ENCODE results near the gene INTS7.

Gene INTS7

GRCh38 chr1:212012034-212012740 lies 23.2 kb downstream of the INTS7 start:
- Histone ChIP-seq H3K36me3 (replicated peaks) (peaks cover 4% of the 10 kb centered on the region), H3K27ac (no peak overlapping the region), H3K4me3 (ENCODE audit: low read depth, low read length) (no peak overlapping the region), H3K27me3 (replicated peaks) (no peaks in the 10 kb centered on the region)
- in situ Hi-C loops (cut with HindIII; ENCODE audit: low pct_ligation_motif_present, low sequenced_read_pairs), result no loop called here
- peak; percentile 68 for DNase-seq
- TF ChIP-seq CTCF (IDR thresholded peaks at IDR 0.05; ENCODE audit: low read depth, low read length, missing control alignments), result peak; percentile 99

- no peak for DNase-seq
- H3K36me3 ChIP-seq (replicated peaks), result peaks cover 4% of the 10 kb centered on the region
Measured at GRCh38 chr1:212010004-212010403, 25.4 kb downstream of the INTS7 start.

GRCh38 chr1:212009561-212009960 lies 25.8 kb downstream of the INTS7 start:
- DNase-seq, result no peak
- Histone ChIP-seq H3K36me3 (replicated peaks) (peaks cover 4% of the 10 kb centered on the region), H3K27ac (no peak overlapping the region), H3K4me3 (ENCODE audit: low read depth, low read length) (no peak overlapping the region), H3K27me3 (replicated peaks) (no peaks in the 10 kb centered on the region)
- in situ Hi-C loops (cut with HindIII; ENCODE audit: low pct_ligation_motif_present, low sequenced_read_pairs), result no loop called here
- no peak for TF ChIP-seq CTCF (IDR thresholded peaks at IDR 0.05; ENCODE audit: low read depth, low read length, missing control alignments)

More at GRCh38 chr1:212010004-212010403, 25.4 kb downstream of the INTS7 start:
- no peak for TF ChIP-seq CTCF (IDR thresholded peaks at IDR 0.05; ENCODE audit: low read depth, low read length, missing control alignments)
- H3K4me3 ChIP-seq (ENCODE audit: low read depth, low read length), result no peak overlapping the region
- no peak overlapping the region for H3K27ac ChIP-seq
- in situ Hi-C loops (cut with HindIII; ENCODE audit: low pct_ligation_motif_present, low sequenced_read_pairs), result no loop called here
- H3K27me3 ChIP-seq (replicated peaks), result no peaks in the 10 kb centered on the region

- no peak overlapping the region for H3K27ac ChIP-seq
- peaks cover 4% of the 10 kb centered on the region for H3K36me3 ChIP-seq (replicated peaks)
- H3K4me3 ChIP-seq (ENCODE audit: low read depth, low read length), result no peak overlapping the region
- no peak for DNase-seq
- in situ Hi-C loops (cut with HindIII; ENCODE audit: low pct_ligation_motif_present, low sequenced_read_pairs), result no loop called here
- TF ChIP-seq CTCF (IDR thresholded peaks at IDR 0.05; ENCODE audit: low read depth, low read length, missing control alignments), result no peak
- H3K27me3 ChIP-seq (replicated peaks), result no peaks in the 10 kb centered on the region
Measured at GRCh38 chr1:212007886-212008285, 27.5 kb downstream of the INTS7 start.

- in situ Hi-C loops (cut with HindIII; ENCODE audit: low pct_ligation_motif_present, low sequenced_read_pairs), result no loop called here
Measured at GRCh38 chr1:212007178-212007577, 28.2 kb downstream of the INTS7 start.

More at GRCh38 chr1:212007178-212007577, 28.2 kb downstream of the INTS7 start:
- Histone ChIP-seq H3K36me3 (replicated peaks) (peaks cover 4% of the 10 kb centered on the region), H3K27ac (no peak overlapping the region), H3K4me3 (ENCODE audit: low read depth, low read length) (no peak overlapping the region), H3K27me3 (replicated peaks) (no peaks in the 10 kb centered on the region)
- no peak for TF ChIP-seq CTCF (IDR thresholded peaks at IDR 0.05; ENCODE audit: low read depth, low read length, missing control alignments)
- no peak for DNase-seq
